Measurements from ENCODE around the gene SNRNP48.

Gene SNRNP48

DNA sequence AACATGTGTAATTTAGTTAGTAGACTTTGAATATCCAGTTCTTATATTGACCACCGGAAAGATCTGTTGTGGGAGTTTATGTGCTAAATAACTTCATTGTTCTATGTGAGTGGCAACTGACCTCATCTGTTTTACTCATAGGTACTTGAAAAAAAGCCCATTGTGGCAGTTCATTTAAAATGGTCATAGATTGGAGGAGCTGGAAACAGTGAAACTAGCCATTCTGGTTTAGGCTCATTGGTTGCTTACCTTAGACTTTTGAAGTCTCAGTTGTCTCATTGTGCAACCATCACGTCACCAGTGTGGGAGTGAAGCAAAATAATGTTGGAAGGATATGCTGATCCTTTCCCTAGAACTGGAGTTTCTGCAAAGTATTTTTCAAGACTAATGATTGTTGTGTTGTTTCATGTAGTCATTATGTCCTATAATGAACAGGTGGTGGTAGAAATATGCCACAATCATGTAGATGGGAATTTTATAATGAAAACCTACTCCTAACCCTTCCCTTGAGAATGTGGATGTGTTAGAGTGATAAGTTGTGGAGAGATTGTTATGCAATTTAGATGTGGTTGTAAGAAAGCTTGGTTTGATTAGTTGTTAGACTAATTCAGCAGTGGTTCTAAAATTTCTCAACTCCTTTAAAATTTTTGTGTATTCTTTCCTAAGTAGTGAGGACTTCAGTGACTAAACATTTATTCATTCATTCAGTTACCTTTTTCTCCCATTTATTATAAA is 30.2 kb upstream of the SNRNP48 start:
- no peak for DNase-seq

GRCh38 chr6:7561153-7561964 is 28.6 kb upstream of the SNRNP48 start:
- DNase-seq: no peak

- no peak for DNase-seq
These were observed 27.2 kb upstream of the SNRNP48 start for GRCh38 chr6:7562769-7563168.

GRCh38 chr6:7566107-7566506 is 23.9 kb upstream of the SNRNP48 start:
- DNase-seq: no peak

- DNase-seq: no peak
These were observed 23.3 kb upstream of the SNRNP48 start for GRCh38 chr6:7566617-7567173.

- no peak for DNase-seq
These were observed 22.0 kb upstream of the SNRNP48 start for GRCh38 chr6:7568021-7568420.

- DNase-seq: no peak
These were observed 20.9 kb upstream of the SNRNP48 start for GRCh38 chr6:7569082-7569481.

- no peak for DNase-seq
These were observed 17.6 kb upstream of the SNRNP48 start for GRCh38 chr6:7572213-7572943.

- no peak for DNase-seq
These were observed 15.5 kb upstream of the SNRNP48 start for GRCh38 chr6:7574500-7574899.

- DNase-seq: no peak
These were observed 11.5 kb upstream of the SNRNP48 start for GRCh38 chr6:7578516-7578915.

- no peak for DNase-seq
These were observed 11.1 kb upstream of the SNRNP48 start for GRCh38 chr6:7578931-7579330.

DNA sequence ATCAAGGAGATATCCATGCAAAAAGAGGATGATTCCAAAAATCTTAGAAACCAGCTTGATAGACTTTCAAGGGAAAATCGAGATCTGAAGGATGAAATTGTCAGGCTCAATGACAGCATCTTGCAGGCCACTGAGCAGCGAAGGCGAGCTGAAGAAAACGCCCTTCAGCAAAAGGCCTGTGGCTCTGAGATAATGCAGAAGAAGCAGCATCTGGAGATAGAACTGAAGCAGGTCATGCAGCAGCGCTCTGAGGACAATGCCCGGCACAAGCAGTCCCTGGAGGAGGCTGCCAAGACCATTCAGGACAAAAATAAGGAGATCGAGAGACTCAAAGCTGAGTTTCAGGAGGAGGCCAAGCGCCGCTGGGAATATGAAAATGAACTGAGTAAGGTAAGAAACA is 10.1 kb upstream of the SNRNP48 start:
- DNase-seq: no peak

DNA sequence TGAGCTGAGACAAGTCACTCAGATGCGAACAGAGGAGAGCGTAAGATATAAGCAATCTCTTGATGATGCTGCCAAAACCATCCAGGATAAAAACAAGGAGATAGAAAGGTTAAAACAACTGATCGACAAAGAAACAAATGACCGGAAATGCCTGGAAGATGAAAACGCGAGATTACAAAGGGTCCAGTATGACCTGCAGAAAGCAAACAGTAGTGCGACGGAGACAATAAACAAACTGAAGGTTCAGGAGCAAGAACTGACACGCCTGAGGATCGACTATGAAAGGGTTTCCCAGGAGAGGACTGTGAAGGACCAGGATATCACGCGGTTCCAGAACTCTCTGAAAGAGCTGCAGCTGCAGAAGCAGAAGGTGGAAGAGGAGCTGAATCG is 9.5 kb upstream of the SNRNP48 start:
- DNase-seq: no peak

- DNase-seq: no peak
These were observed 8.9 kb upstream of the SNRNP48 start for GRCh38 chr6:7580927-7581618.

GRCh38 chr6:7585287-7585930 is 4.6 kb upstream of the SNRNP48 start:
- DNase-seq: no peak

- no peak for DNase-seq
These were observed 2.3 kb upstream of the SNRNP48 start for GRCh38 chr6:7587631-7588100.

DNA sequence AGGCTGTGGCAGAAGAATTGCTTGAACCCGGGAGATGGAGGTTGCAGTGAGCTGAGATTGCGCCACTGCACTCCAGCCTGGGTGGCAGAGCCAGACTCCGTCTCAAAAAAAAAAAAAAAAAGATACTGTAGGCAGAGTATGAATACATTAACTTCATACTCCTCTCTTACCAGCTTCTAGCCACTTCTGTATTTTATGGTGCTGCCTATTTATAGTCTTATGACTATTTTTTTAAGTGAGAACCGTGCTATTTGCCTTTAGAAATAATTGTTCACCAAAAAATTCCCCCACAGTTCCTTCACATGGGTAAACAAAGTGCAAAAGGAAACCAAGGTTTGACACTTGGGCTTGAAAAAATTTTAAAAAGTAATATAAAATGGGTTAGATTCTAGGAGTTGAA is 1.5 kb upstream of the SNRNP48 start:
- no peak for DNase-seq

DNA sequence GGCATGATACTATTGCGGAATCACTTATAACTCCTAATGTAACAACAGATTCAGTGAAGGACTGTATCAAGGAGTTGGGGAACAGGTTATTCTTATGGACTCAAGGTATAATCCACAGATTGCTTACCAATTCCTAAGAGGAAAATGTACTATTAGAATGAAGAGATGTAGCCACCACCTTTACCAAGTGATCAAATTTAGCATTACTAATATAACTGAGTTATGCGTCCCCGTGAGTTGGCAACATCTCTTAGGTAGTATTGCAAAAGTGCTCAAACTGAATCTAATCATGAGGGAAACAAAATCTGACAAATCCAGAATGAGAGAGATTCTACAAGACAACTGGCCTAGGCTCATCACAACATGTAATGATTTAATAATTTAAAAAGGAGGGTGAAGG is 777 bp upstream of the SNRNP48 start:
- DNase-seq: no peak

DNA sequence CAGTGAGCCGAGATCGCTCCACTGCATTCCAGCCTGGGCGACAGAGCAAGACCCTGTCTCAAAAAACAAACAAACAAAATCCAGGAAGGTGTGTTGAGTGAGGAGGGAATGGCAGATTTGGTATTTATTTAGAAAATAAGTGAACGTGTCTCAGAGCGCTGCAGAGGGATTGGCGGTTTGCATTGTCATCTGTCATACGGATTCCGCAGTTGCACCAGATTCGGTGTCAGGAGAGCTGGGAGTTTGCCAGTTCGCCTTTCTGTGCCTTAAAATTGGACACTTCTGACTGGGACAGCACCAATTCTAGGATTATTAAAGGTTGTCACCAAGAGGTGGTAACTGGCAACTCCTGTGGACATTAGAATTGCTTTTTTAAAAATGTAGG is 912 bp downstream of the SNRNP48 start:
- DNase-seq: no peak

DNA sequence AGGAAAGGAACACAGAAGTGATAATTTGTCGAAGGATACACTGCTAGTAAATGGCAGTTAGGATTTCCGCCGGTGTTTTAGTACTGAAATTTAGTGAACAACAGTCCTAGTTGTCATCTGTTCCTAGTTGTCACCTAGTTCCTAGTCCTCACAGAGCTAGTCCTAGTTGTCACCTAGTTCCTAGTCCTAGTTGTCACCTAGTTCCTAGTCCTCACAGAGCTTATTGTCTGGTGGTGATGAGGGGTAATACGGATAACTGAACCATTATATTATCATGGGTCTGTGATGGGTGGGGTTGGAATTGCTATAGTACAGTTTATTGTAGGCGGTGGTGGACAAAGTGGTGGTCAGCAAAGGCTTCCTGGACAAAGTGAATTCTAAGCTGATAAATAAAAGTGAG is 1.8 kb downstream of the SNRNP48 start:
- no peak for DNase-seq

DNA sequence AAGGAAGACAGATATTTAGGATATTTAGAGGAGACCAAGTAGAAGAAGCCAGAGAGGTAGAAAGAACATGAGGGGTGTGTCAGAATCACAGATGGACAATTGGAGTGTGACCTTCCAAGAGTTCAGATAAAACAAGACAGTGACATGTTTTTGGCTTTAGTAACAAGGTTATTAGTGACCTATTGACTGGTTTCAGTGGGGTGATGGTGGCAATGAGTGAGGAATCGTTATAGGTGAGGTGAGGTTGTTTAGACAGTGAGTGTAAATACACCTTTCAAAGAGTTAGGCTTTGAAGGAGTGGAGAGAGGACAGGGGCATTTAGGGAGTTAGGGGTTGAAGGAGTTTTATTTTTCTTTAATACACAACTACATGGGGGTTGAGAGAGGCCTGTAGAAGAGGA is 3.2 kb downstream of the SNRNP48 start:
- DNase-seq: no peak

- DNase-seq: no peak
These were observed 4.7 kb downstream of the SNRNP48 start for GRCh38 chr6:7594579-7595125.
